Measurements from ENCODE around the gene KIAA1217. TPM values are rescaled to one million over a fixed set of nuclear protein-coding genes. Genes with fewer than 3 reads are reported as not detected.

KIAA1217 gene
- total and polyA plus RNA-seq, 5 donors: 14.6 to 43.6 (median 31.3) TPM

DNA sequence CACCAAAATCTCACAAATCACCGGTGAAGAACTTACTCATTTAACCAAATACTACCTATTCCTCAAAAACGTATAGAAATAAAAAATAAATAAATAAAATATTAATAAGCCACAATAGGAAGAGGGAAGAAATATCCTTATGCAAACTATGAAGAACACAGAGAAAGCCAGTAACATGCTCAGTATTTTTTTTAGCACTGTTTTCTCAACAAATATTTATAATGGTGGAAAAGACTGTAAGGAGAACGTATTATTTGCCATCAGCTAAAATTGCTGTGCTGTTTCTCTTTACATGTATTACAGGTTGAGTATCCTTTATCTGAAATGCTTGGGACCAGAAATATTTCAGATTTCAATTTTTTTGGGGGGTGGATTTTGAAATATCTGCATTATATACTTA lies 21.0 kb downstream of the KIAA1217 start:
- Histone ChIP-seq H3K27me3 (ENCODE audit: control insufficient read depth, insufficient read depth) (no peaks in the 10 kb centered on the region), H3K27ac (ENCODE audit: low read length) (no peak overlapping the region), H3K4me1 (ENCODE audit: control insufficient read depth, insufficient read depth, low read length) (no peaks in the 10 kb centered on the region), H3K4me3 (ENCODE audit: low read length) (no peak overlapping the region), H3K9me3 (ENCODE audit: control insufficient read depth, low read length) (no peaks in the 10 kb centered on the region)
- DNase-seq: no peak
- intact Hi-C loops (cut with DNase I): no loop called here
- WGBS: 93% methylated on average over 3 of the region's 3 CpGs
- no peak for ATAC-seq

GRCh38 chr10:24231200-24231599 lies 22.3 kb downstream of the KIAA1217 start:
- 95% methylated on average over 8 of the region's 8 CpGs for WGBS
- no peak overlapping the region for H3K27ac ChIP-seq (ENCODE audit: low read length)
- no peaks in the 10 kb centered on the region for H3K9me3 ChIP-seq (ENCODE audit: control insufficient read depth, low read length)
- DNase-seq (no peak), ATAC-seq (no peak)
- no peak overlapping the region for H3K4me3 ChIP-seq (ENCODE audit: low read length)
- H3K4me1 ChIP-seq (ENCODE audit: control insufficient read depth, insufficient read depth, low read length): no peaks in the 10 kb centered on the region
- no peaks in the 10 kb centered on the region for H3K27me3 ChIP-seq (ENCODE audit: control insufficient read depth, insufficient read depth)
- intact Hi-C loops (cut with DNase I): no loop called here

DNA sequence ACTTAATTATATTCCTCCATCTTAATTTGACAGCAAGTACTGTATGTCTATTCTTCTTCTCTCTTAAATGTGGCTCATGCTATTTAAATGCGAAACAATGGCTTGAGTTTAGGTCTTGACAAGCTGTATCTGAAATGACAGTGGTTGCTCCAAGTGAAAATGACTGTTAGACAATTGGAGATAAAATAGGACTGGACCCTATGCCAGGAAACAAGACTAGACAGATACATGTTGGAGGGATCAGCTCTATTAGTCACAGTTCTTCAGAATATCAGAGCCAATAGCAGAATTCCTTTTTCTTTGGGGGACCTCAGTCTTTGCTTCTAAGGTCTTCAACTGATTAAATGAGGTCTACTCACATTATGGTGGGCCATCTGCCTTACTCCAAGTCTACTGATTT lies 25.8 kb downstream of the KIAA1217 start:
- intact Hi-C loops (cut with DNase I): no loop called here
- Histone ChIP-seq H3K4me3 (ENCODE audit: low read length) (no peak overlapping the region), H3K27me3 (ENCODE audit: control insufficient read depth, insufficient read depth) (no peaks in the 10 kb centered on the region), H3K9me3 (ENCODE audit: control insufficient read depth, low read length) (no peaks in the 10 kb centered on the region), H3K4me1 (ENCODE audit: control insufficient read depth, insufficient read depth, low read length) (peaks cover 6% of the 10 kb centered on the region), H3K27ac (ENCODE audit: low read length) (no peak overlapping the region)
- no peak for DNase-seq
- ATAC-seq: no peak
- WGBS: 95% methylated on average over 1 of the region's 1 CpG

DNA sequence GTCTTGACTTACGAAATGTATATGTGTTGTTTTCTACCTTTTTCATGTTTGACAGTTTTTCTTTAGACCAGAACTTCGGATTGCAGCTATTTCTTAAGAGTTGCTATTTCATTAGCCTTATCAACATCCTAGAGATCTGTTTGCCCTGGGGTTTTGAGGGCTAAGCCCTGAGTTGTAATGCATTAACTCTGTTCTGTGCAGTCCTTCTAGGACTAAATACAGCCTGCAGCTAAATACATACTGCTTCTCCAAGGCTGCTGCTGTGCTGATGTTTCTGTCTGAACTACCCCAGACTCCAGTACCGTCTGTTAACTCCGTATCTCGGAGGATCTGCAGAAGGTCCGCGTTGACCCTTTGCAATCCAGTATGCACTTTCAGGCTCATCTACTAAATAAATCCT lies 26.5 kb downstream of the KIAA1217 start:
- H3K4me3 ChIP-seq (ENCODE audit: low read length): no peak overlapping the region
- intact Hi-C loops (cut with DNase I): no loop called here
- H3K9me3 ChIP-seq (ENCODE audit: control insufficient read depth, low read length): no peaks in the 10 kb centered on the region
- no peak overlapping the region for H3K27ac ChIP-seq (ENCODE audit: low read length)
- H3K4me1 ChIP-seq (ENCODE audit: control insufficient read depth, insufficient read depth, low read length): peaks cover 6% of the 10 kb centered on the region
- no peaks in the 10 kb centered on the region for H3K27me3 ChIP-seq (ENCODE audit: control insufficient read depth, insufficient read depth)
- WGBS: 69% methylated on average over 7 of the region's 7 CpGs
- no peak for ATAC-seq
- no peak for DNase-seq

DNA sequence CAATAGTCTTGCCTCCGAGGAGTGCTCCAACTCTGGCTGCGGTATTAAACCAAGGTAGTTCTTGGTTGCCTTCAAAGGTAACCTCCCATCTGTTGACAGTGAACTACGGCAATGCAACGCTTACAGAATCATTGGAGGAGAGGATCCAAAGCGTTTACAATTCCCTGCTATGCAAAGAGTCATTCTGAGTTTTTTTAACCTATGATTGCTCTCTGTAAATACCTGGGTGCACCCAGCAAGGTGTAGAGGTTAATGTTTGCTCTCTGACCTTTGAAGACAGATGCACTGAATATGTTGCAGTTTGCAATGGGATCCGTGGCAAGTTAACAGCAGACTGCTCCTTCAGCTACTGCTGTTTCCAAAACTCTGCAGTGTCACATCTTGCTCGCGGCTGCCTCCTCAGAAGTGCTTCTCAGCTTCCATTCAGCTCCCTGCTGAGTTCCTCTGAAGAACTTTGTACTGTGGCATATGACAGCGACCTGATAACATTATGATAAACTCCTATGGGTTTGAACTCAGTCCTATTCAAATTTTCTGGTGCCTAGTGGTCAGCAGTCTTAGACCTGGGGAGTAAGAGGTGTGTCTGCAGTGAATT lies 29.0 kb downstream of the KIAA1217 start:
- ATAC-seq: no peak
- no peaks in the 10 kb centered on the region for H3K9me3 ChIP-seq (ENCODE audit: control insufficient read depth, low read length)
- H3K27me3 ChIP-seq (ENCODE audit: control insufficient read depth, insufficient read depth): no peaks in the 10 kb centered on the region
- intact Hi-C loops (cut with DNase I): no loop called here
- peaks cover 6% of the 10 kb centered on the region for H3K4me1 ChIP-seq (ENCODE audit: control insufficient read depth, insufficient read depth, low read length)
- H3K4me3 ChIP-seq (ENCODE audit: low read length): no peak overlapping the region
- WGBS: 64% methylated on average over 9 of the region's 9 CpGs
- H3K27ac ChIP-seq (ENCODE audit: low read length): no peak overlapping the region
- no peak for DNase-seq

GRCh38 chr10:24238519-24239247 lies 29.7 kb downstream of the KIAA1217 start:
- Histone ChIP-seq H3K4me1 (ENCODE audit: control insufficient read depth, insufficient read depth, low read length) (peaks cover 6% of the 10 kb centered on the region), H3K9me3 (ENCODE audit: control insufficient read depth, low read length) (no peaks in the 10 kb centered on the region), H3K27ac (ENCODE audit: low read length) (peak overlapping the region; percentile 25), H3K27me3 (ENCODE audit: control insufficient read depth, insufficient read depth) (no peaks in the 10 kb centered on the region), H3K4me3 (ENCODE audit: low read length) (peak overlapping the region; percentile 18)
- no peak for DNase-seq
- intact Hi-C loops (cut with DNase I): no loop called here
- 51% methylated on average over 13 of the region's 13 CpGs for WGBS
- no peak for ATAC-seq

- Histone ChIP-seq H3K4me1 (ENCODE audit: control insufficient read depth, insufficient read depth, low read length) (peaks cover 6% of the 10 kb centered on the region), H3K27me3 (ENCODE audit: control insufficient read depth, insufficient read depth) (no peaks in the 10 kb centered on the region), H3K27ac (ENCODE audit: low read length) (peak overlapping the region; percentile 25), H3K4me3 (ENCODE audit: low read length) (peak overlapping the region; percentile 18), H3K9me3 (ENCODE audit: control insufficient read depth, low read length) (no peaks in the 10 kb centered on the region)
- WGBS: 57% methylated on average over 10 of the region's 10 CpGs
- ATAC-seq (no peak), DNase-seq (no peak)
- intact Hi-C loops (cut with DNase I): loop anchor here in 1 of 4 donors (2.0 kb wide), 1 partner anchor 31 kb away; the partner anchor contains the start of gene KIAA1217
These were observed 30.5 kb downstream of the KIAA1217 start for GRCh38 chr10:24239289-24240040.

GRCh38 chr10:24240041-24240751 lies 31.3 kb downstream of the KIAA1217 start:
- WGBS: 61% methylated on average over 8 of the region's 8 CpGs
- no peak overlapping the region for H3K27ac ChIP-seq (ENCODE audit: low read length)
- no peaks in the 10 kb centered on the region for H3K27me3 ChIP-seq (ENCODE audit: control insufficient read depth, insufficient read depth)
- ATAC-seq (peak; percentile 50 to 61), DNase-seq (no peak)
- H3K4me3 ChIP-seq (ENCODE audit: low read length): no peak overlapping the region
- H3K9me3 ChIP-seq (ENCODE audit: control insufficient read depth, low read length): no peaks in the 10 kb centered on the region
- peaks cover 6% of the 10 kb centered on the region for H3K4me1 ChIP-seq (ENCODE audit: control insufficient read depth, insufficient read depth, low read length)
- intact Hi-C loops (cut with DNase I): loop anchor here in 1 of 4 donors (2.0 kb wide), 1 partner anchor 31 kb away; the partner anchor contains the start of gene KIAA1217

- Histone ChIP-seq H3K4me1 (ENCODE audit: control insufficient read depth, insufficient read depth, low read length) (peaks cover 6% of the 10 kb centered on the region), H3K9me3 (ENCODE audit: control insufficient read depth, low read length) (no peaks in the 10 kb centered on the region), H3K27ac (ENCODE audit: low read length) (no peak overlapping the region), H3K27me3 (ENCODE audit: control insufficient read depth, insufficient read depth) (no peaks in the 10 kb centered on the region), H3K4me3 (ENCODE audit: low read length) (no peak overlapping the region)
- no peak for ATAC-seq
- 53% methylated on average over 5 of the region's 5 CpGs for WGBS
- intact Hi-C loops (cut with DNase I): loop anchor here in 1 of 4 donors (2.0 kb wide), 1 partner anchor 33 kb away; the partner anchor contains the start of gene KIAA1217
- no peak for DNase-seq
These were observed 32.6 kb downstream of the KIAA1217 start for GRCh38 chr10:24241536-24242040.

GRCh38 chr10:24242562-24242961 lies 33.6 kb downstream of the KIAA1217 start:
- H3K4me3 ChIP-seq (ENCODE audit: low read length): no peak overlapping the region
- H3K27ac ChIP-seq (ENCODE audit: low read length): no peak overlapping the region
- H3K4me1 ChIP-seq (ENCODE audit: control insufficient read depth, insufficient read depth, low read length): peaks cover 6% of the 10 kb centered on the region

More at GRCh38 chr10:24242562-24242961, 33.6 kb downstream of the KIAA1217 start:
- no peaks in the 10 kb centered on the region for H3K9me3 ChIP-seq (ENCODE audit: control insufficient read depth, low read length)
- WGBS: 79% methylated on average over 4 of the region's 4 CpGs
- no peak for DNase-seq
- no peak for ATAC-seq
- intact Hi-C loops (cut with DNase I): no loop called here
- H3K27me3 ChIP-seq (ENCODE audit: control insufficient read depth, insufficient read depth): no peaks in the 10 kb centered on the region

Measured in right cardiac atrium (tissue), 5 donors.